Nephron (organoid): ENCODE results near the gene NKD1.

Experiments
- H3K27ac Mint-ChIP-seq, 3 experiments: 2 replicates each; pipeline ENCODE4 v1.8.0; 2020; ENCODE audit warnings: mixed read lengths in 3 of 3, mild to moderate bottlenecking in 2 of 3, moderate library complexity in 1 of 3
- H3K27me3 Mint-ChIP-seq: 2 replicates; pipeline ENCODE4 v1.8.0; 2021; ENCODE audit warnings: low read depth, mild to moderate bottlenecking, moderate library complexity, mixed read lengths
- H3K36me3 Mint-ChIP-seq: 2 replicates; pipeline ENCODE4 v1.8.0; 2020; ENCODE audit warnings: low read depth, mixed read lengths
- H3K4me1 Mint-ChIP-seq: 2 replicates; pipeline ENCODE4 v1.8.0; 2020; ENCODE audit warnings: mixed read lengths
- H3K4me3 Mint-ChIP-seq, 3 experiments: 2 replicates each; pipeline ENCODE4 v1.8.0; 2020; ENCODE audit warnings: mild to moderate bottlenecking in 3 of 3, mixed read lengths in 3 of 3, moderate library complexity in 2 of 3
- H3K9me3 Mint-ChIP-seq: 2 replicates; pipeline ENCODE4 v1.8.0; 2020; ENCODE audit warnings: mixed read lengths
- TF ChIP-seq, protein P1 (sequence below), 3 experiments: fragments of 200-600 bp; sonication (generic); IDR thresholded peaks; one replicate each; pipeline ENCODE4 v1.5.0; 2021; ENCODE audit warnings: antibody characterized with exemption in 3 of 3; ENCODE audit not compliant: unreplicated experiment in 3 of 3

The NKD1 gene

DNA sequence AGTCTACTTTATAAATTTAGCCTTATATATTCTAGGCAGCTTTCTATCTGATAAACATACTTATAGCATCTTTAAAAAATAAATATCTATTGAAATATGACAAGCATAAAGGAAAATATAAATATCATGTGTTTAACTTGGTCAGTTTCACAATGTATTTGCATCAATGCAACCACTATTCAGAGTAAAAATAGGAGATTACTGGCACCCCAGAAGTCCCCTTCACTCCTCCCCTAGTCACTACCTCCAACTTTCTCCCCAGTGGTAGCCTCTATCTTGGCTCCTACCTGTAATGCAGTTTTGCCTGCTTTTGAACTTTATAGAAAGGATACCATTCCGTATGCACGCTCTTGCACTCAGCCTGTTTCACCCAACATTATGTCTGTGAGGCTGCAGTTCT lies 142.0 kb downstream of the NKD1 start:
- Mint-ChIP-seq H3K4me3 (no peak overlapping the region), H3K36me3 (no peaks in the 10 kb centered on the region), H3K27me3 (peaks cover 22% of the 10 kb centered on the region), H3K9me3 (no peaks in the 10 kb centered on the region), H3K4me1 (peaks cover 7% of the 10 kb centered on the region), H3K27ac (no peak overlapping the region)
- TF ChIP-seq, protein P1, sequence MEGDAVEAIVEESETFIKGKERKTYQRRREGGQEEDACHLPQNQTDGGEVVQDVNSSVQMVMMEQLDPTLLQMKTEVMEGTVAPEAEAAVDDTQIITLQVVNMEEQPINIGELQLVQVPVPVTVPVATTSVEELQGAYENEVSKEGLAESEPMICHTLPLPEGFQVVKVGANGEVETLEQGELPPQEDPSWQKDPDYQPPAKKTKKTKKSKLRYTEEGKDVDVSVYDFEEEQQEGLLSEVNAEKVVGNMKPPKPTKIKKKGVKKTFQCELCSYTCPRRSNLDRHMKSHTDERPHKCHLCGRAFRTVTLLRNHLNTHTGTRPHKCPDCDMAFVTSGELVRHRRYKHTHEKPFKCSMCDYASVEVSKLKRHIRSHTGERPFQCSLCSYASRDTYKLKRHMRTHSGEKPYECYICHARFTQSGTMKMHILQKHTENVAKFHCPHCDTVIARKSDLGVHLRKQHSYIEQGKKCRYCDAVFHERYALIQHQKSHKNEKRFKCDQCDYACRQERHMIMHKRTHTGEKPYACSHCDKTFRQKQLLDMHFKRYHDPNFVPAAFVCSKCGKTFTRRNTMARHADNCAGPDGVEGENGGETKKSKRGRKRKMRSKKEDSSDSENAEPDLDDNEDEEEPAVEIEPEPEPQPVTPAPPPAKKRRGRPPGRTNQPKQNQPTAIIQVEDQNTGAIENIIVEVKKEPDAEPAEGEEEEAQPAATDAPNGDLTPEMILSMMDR (IDR thresholded peaks at IDR 0.05; ENCODE audit: unreplicated experiment in 3 of 3) = no peak

DNA sequence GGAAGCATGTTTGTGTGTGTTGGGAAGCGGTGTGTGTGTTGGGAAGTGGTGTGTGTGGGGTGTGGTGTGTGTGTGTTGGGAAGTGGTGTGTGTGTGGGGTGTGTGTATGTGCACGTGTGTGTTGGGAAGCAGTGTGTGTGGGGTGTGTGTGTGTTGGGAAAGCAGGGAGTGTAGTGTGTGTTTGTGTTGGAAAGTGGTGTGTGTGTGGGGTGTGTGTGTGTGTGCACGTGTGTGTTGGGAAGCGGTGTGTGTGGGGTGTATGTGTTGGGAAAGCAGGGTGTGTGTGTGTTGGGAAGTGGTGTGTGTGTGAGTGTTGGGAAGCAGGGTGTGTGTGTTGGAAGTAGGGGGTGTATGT lies 144.4 kb downstream of the NKD1 start:
- no peaks in the 10 kb centered on the region for H3K36me3 Mint-ChIP-seq
- H3K27ac Mint-ChIP-seq = no peak overlapping the region
- peaks cover 30% of the 10 kb centered on the region for H3K27me3 Mint-ChIP-seq
- peaks cover 24% of the 10 kb centered on the region for H3K4me1 Mint-ChIP-seq
- peak overlapping the region; percentile 67 to 78 (median 70) for H3K4me3 Mint-ChIP-seq
- TF ChIP-seq, protein P1 (IDR thresholded peaks at IDR 0.05; ENCODE audit: unreplicated experiment in 3 of 3) = no peak
- no peaks in the 10 kb centered on the region for H3K9me3 Mint-ChIP-seq

DNA sequence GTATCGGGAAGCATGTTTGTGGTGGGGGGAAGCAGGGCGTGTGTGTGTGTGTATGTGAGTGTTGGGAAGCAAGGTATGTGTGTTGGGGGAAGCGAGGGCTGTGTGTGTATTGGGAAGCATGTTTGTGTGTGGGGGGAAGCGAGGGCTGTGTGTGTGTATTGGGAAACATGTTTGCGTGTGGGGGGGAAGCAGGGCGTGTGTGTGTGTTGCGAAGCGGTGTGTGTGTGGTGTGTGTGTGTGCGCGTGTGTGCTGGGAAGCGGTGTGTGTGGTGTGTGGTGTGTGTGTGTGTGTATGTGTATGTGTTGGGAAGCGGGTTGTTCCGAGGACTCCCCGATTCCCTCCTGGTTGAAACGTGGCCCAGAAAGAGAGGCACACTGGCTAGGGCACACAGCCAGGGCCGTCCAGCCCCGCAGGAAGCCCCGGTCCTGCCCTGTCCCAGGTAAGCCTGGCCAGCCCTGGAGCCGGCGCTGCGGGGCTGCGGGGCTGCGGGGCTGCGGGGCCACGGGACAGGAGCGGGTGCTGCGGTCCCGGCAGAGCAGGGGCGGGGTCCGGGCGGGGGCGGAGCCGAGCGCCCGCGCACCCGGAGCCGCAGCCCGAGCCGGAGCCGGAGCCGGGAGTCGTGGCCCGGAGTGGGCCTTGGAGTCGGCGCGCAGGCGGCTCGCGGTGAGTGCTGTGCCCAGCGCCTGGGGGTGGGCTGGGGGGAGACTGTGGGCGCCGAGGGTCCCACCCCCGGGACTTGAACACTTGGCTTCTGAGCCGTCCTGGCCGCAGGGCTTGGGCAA lies 145.0 kb downstream of the NKD1 start, which contains the start of gene NOD2:
NOD2 (plus strand) TSS at position 608 of the 783 bp plus-strand sequence. CDS start 5,890 bp downstream, outside the sequence.
- TF ChIP-seq, protein P1 (IDR thresholded peaks at IDR 0.05; ENCODE audit: unreplicated experiment in 3 of 3) = no peak
- peaks cover 30% of the 10 kb centered on the region for H3K4me1 Mint-ChIP-seq
- no peak within 1 kb of the TSS for H3K27ac Mint-ChIP-seq
- H3K4me3 Mint-ChIP-seq = peak within 1 kb of the TSS; percentile 67 to 78 (median 70)
- no peaks in the 10 kb centered on the region for H3K9me3 Mint-ChIP-seq
- H3K27me3 Mint-ChIP-seq = peaks cover 36% of the 10 kb centered on the region
- no peaks in the 10 kb centered on the region for H3K36me3 Mint-ChIP-seq

DNA sequence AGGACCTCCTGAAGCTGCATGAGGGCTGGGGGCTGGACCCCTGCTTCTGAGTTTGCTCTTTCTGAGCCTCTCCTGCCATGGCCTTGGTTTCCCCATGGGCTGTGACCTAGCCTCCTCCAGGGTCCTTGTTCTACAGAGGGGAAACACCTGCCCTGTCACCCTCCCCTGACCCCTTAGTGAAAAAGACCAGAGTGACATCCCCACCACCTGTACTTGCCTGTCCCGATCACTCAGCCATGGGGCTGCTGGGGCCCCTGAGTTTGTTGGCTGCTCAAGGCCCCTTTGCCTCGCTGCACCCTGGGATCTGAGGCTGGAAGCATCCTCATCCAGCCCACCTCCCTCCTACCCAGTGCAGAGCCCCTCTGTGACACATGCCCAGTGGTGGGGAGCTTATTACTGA lies 146.0 kb downstream of the NKD1 start:
- H3K27ac Mint-ChIP-seq = no peak overlapping the region
- TF ChIP-seq, protein P1 (IDR thresholded peaks at IDR 0.05; ENCODE audit: unreplicated experiment in 3 of 3) = no peak
- H3K27me3 Mint-ChIP-seq = peaks cover 39% of the 10 kb centered on the region
- no peaks in the 10 kb centered on the region for H3K36me3 Mint-ChIP-seq
- no peaks in the 10 kb centered on the region for H3K9me3 Mint-ChIP-seq
- H3K4me1 Mint-ChIP-seq = peaks cover 33% of the 10 kb centered on the region
- H3K4me3 Mint-ChIP-seq = peak overlapping the region; percentile 21 to 71 (median 59)

DNA sequence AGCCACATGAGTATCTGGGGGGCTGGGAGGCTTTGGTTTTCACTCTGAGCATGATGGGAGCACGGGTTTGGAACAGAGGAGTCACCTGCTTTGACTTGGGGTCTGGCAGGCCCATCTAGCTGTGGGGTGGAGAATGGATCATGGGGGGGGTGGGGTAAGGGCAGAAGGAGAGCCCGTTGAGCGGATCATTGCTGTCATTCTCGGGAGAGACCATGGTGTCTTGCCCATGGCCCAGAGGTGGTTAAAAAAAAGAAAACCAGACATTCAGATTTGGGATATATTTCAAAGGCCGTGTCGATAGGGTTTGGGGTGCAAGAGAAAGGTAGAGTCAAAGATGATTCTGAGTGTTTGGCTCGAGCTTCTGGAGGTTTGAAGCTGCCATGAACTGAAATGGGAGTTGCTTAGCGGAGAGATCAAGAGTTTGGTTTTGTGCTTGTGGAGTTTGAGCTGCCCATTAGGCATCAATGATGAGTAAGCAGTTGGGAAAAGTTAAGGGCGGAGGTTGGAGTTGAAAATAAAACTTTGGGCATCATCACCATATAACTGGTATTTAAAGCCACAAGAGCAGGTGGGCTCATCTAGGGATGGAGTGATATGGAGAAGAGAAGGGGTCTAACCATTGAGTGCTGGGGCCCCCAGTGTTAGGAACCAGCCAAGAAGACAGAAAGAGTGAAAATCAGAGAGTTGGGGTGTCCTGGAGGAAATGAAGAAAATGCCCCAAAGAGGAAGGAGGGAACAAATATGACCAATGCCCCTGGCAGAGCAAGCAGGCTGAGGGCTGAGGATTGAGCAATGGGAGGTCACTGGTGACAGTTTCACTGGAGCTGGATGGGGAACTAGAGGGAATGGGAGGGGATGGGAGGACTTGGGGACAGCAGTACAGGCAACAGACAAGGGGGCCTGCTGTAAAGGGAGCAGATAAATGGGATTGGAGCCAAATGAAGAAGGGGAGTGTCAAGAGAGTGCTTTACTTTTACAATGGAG lies 147.1 kb downstream of the NKD1 start:
- Mint-ChIP-seq H3K4me1 (peaks cover 39% of the 10 kb centered on the region), H3K36me3 (no peaks in the 10 kb centered on the region), H3K27ac (peak overlapping the region in 1 of 3 experiments; percentile 2), H3K9me3 (no peaks in the 10 kb centered on the region), H3K4me3 (no peak overlapping the region), H3K27me3 (peaks cover 43% of the 10 kb centered on the region)
- TF ChIP-seq, protein P1 (IDR thresholded peaks at IDR 0.05; ENCODE audit: unreplicated experiment in 3 of 3) = no peak
